ENCODE measurements around the gene MAPKAP1. TPM values are rescaled to one million over a fixed set of nuclear protein-coding genes. Genes with fewer than 3 reads are reported as not detected.

Gene MAPKAP1
- total RNA-seq, 2 donors from 2014 or later = 83.7 to 91.8 TPM

DNA sequence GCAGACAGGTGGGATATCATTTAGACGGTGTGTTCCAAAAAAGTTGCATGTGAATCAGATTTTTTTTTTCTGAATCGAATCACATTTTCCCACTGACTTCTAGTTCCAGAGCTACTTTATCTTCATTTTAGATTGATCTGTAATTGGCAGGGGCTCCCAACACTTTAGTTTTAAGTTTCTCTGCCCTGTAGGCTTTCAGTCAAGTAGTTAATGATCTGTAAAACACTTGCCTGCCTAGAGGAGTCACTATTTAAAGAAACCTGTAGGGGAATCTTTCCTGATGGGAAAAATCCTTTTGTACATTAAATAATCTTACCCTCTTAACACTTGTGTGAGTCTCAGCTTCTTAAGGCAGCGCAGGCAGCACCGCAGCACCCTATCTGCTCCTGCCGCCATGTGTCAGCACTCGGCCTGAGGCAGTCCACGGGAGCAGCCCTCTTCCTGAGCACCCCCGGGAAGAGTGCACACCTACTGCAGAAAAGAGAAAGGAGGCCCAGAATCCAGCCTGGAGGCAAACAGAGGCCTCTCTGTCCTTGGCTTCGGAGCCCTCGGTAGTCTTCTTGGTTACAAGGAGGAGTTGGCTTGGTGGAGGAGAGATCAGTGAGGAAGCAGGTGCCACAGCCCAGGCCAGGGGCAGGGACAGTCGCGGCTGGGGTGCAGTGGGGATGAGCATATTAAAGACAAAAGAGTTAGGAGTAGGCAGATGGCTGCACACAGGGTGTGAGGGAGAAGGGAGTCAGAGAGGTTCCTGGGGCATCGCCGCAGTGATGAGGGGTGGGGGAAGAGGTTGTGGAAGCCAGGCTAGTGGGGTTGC is 236.0 kb downstream of the MAPKAP1 start:
- ATAC-seq = no peak
- Histone ChIP-seq H3K27me3 (no peaks in the 10 kb centered on the region), H3K36me3 (replicated peaks in 1 of 2; ENCODE audit: insufficient read depth in 1 of 2, low read depth in 2 of 2) (no peaks in the 10 kb centered on the region), H3K4me1 (no peaks in the 10 kb centered on the region), H3K9me3 (no peaks in the 10 kb centered on the region), H3K4me3 (no peak overlapping the region), H3K27ac (no peak overlapping the region)
- no peak for DNase-seq
- intact Hi-C loops (cut with DNase I) = no loop called here
- TF ChIP-seq POLR2A (IDR thresholded peaks at IDR 0.05) = no peak
- TF ChIP-seq, protein P1, sequence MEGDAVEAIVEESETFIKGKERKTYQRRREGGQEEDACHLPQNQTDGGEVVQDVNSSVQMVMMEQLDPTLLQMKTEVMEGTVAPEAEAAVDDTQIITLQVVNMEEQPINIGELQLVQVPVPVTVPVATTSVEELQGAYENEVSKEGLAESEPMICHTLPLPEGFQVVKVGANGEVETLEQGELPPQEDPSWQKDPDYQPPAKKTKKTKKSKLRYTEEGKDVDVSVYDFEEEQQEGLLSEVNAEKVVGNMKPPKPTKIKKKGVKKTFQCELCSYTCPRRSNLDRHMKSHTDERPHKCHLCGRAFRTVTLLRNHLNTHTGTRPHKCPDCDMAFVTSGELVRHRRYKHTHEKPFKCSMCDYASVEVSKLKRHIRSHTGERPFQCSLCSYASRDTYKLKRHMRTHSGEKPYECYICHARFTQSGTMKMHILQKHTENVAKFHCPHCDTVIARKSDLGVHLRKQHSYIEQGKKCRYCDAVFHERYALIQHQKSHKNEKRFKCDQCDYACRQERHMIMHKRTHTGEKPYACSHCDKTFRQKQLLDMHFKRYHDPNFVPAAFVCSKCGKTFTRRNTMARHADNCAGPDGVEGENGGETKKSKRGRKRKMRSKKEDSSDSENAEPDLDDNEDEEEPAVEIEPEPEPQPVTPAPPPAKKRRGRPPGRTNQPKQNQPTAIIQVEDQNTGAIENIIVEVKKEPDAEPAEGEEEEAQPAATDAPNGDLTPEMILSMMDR (IDR thresholded peaks at IDR 0.05) = no peak
- 81 to 85% methylated on average over 14 of the region's 14 CpGs for WGBS, 2 donors

- Histone ChIP-seq H3K27me3 (no peaks in the 10 kb centered on the region), H3K4me1 (no peaks in the 10 kb centered on the region), H3K27ac (no peak overlapping the region), H3K9me3 (no peaks in the 10 kb centered on the region), H3K4me3 (no peak overlapping the region), H3K36me3 (replicated peaks in 1 of 2; ENCODE audit: insufficient read depth in 1 of 2, low read depth in 2 of 2) (no peaks in the 10 kb centered on the region)
- DNase-seq (no peak), ATAC-seq (no peak)
- TF ChIP-seq POLR2A (IDR thresholded peaks at IDR 0.05) = no peak
- TF ChIP-seq, protein P1 (IDR thresholded peaks at IDR 0.05) = no peak
- WGBS, 2 donors = 71 to 81% methylated on average over 3 of the region's 3 CpGs
- intact Hi-C loops (cut with DNase I) = no loop called here
Observed at GRCh38 chr9:125470189-125470588, 236.8 kb downstream of the MAPKAP1 start.

DNA sequence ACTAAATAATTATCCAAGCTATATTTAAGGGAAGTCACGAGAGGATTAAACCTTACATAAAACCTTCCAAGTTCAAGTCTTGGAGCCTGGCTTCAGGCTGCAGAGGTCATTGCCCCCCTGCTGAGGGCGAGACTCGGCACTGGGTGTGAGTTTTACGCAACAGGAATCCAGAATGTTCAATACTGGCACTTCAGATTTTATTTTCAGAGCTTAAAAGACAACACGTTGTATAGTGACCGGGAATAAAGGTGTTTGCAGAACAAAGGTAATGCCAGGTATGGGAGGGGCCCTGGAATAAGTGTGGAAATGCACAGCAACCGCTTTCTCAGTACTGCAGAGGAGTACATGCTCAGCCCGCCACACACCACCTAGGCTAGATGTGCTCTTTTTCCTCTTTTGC is 238.4 kb downstream of the MAPKAP1 start:
- no peaks in the 10 kb centered on the region for H3K9me3 ChIP-seq
- ATAC-seq (no peak), DNase-seq (no peak)
- no peak overlapping the region for H3K27ac ChIP-seq
- no peaks in the 10 kb centered on the region for H3K27me3 ChIP-seq
- no peaks in the 10 kb centered on the region for H3K36me3 ChIP-seq (replicated peaks in 1 of 2; ENCODE audit: insufficient read depth in 1 of 2, low read depth in 2 of 2)
- TF ChIP-seq, protein P1 (IDR thresholded peaks at IDR 0.05) = no peak
- TF ChIP-seq POLR2A (IDR thresholded peaks at IDR 0.05) = no peak
- intact Hi-C loops (cut with DNase I) = no loop called here
- 86 to 90% methylated on average over 8 of the region's 8 CpGs for WGBS, 2 donors
- H3K4me3 ChIP-seq = no peak overlapping the region
- no peaks in the 10 kb centered on the region for H3K4me1 ChIP-seq

DNA sequence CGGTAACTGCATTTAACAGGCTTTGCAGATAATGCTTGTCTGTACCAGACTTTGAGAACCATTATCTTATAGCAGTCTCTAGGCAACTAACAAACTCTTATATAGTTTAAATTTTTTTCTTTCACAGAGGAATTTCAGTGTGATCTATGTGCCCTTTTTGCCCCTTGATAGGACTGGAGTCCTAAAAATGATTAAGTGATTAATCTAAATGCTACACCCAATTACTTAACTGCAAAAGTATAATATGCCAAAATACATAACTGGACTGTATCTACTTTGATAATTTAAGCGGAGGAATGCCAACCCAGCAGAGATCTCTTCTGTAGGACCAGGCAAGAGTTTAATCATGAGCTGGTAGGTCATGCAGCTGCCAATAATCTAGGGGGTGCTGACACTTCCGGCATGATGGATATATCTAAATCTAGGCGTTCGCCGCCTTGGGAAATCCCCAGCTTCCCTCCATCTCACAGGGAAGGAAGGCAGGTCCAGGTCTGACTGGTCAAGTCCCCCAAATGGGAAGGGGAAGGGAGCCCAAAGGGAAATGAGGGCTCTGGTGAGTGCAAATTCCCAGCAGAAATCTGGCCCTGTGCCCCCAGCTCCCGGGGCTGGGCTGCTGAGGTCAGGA is 239.8 kb downstream of the MAPKAP1 start:
- TF ChIP-seq, protein P1 (IDR thresholded peaks at IDR 0.05) = no peak
- no peak for ATAC-seq
- no peaks in the 10 kb centered on the region for H3K36me3 ChIP-seq (replicated peaks in 1 of 2; ENCODE audit: insufficient read depth in 1 of 2, low read depth in 2 of 2)
- DNase-seq = no peak
- H3K27ac ChIP-seq = no peak overlapping the region
- H3K27me3 ChIP-seq = no peaks in the 10 kb centered on the region
- H3K4me3 ChIP-seq = no peak overlapping the region
- H3K4me1 ChIP-seq = no peaks in the 10 kb centered on the region
- intact Hi-C loops (cut with DNase I) = no loop called here
- no peaks in the 10 kb centered on the region for H3K9me3 ChIP-seq
- WGBS, 2 donors = 67 to 76% methylated on average over 7 of the region's 7 CpGs
